GM21381 (cell line): ENCODE measurements around the gene GNL3.
"Not testable (repeated sequence)": the region's sequence is repeated elsewhere in the genome, so short reads cannot be mapped to it uniquely, and the experiment has no call there.

Experiments
- ATAC-seq: cut with Tn5 transposase; IDR thresholded peaks from one replicate; pipeline ENCODE4 v1.9.1; 2021; ENCODE audit warnings: mild to moderate bottlenecking, moderate library complexity; ENCODE audit not compliant: unreplicated experiment

GNL3 gene

GRCh38 chr3:52685709-52686691 lies at the start of gene GNL3, which contains the start of gene PBRM1:
Gene GNL3 (plus strand): TSS chr3:52686032. CDS start chr3:52686093, 61 bp downstream.
Gene PBRM1 (minus strand): TSS chr3:52685913.
- ATAC-seq: peak; percentile 65

GRCh38 chr3:52636673-52637072 lies 49.2 kb upstream of the GNL3 start:
- ATAC-seq: no peak

- no peak for ATAC-seq
These were observed 40.3 kb upstream of the GNL3 start for GRCh38 chr3:52645549-52645948.

GRCh38 chr3:52649461-52650210 lies 36.2 kb upstream of the GNL3 start:
- no peak for ATAC-seq

GRCh38 chr3:52650439-52650838 lies 35.4 kb upstream of the GNL3 start:
- ATAC-seq: no peak

- no peak for ATAC-seq
These were observed 34.2 kb upstream of the GNL3 start for GRCh38 chr3:52651592-52651991.

- ATAC-seq: no peak
These were observed 29.9 kb upstream of the GNL3 start for GRCh38 chr3:52655895-52656294.

- no peak for ATAC-seq
These were observed 25.8 kb upstream of the GNL3 start for GRCh38 chr3:52660046-52660445.

GRCh38 chr3:52663098-52663497 lies 22.7 kb upstream of the GNL3 start:
- no peak for ATAC-seq

GRCh38 chr3:52670621-52671521 lies 15.0 kb upstream of the GNL3 start:
- ATAC-seq: peak; percentile 76

GRCh38 chr3:52671676-52672075 lies 14.2 kb upstream of the GNL3 start:
- no peak for ATAC-seq

GRCh38 chr3:52676201-52676600 lies 9.6 kb upstream of the GNL3 start:
- ATAC-seq: not testable (repeated sequence)

GRCh38 chr3:52678265-52679198 lies 7.3 kb upstream of the GNL3 start:
- ATAC-seq: no peak

- ATAC-seq: no peak
These were observed 6.7 kb upstream of the GNL3 start for GRCh38 chr3:52679199-52679538.

GRCh38 chr3:52679811-52680210 lies 6.0 kb upstream of the GNL3 start:
- no peak for ATAC-seq

GRCh38 chr3:52681596-52681995 lies 4.2 kb upstream of the GNL3 start:
- no peak for ATAC-seq

GRCh38 chr3:52682016-52682415 lies 3.8 kb upstream of the GNL3 start:
- ATAC-seq: no peak

GRCh38 chr3:52683611-52684010 lies 2.2 kb upstream of the GNL3 start:
- ATAC-seq: no peak

- no peak for ATAC-seq
These were observed 1.6 kb upstream of the GNL3 start for GRCh38 chr3:52684184-52684583.

GRCh38 chr3:52685285-52685708 lies 535 bp upstream of the GNL3 start:
- peak; percentile 80 for ATAC-seq
